H9 (cell line): ENCODE measurements around the gene ELMOD1. TPM values are rescaled to one million over a fixed set of nuclear protein-coding genes. Genes with fewer than 3 reads are reported as not detected.

Source experiments
- DNase-seq: peaks from one replicate; pipeline ENCODE4 v3.0.0-alpha.2; 2017
- H2AFZ ChIP-seq: one replicate; pipeline ENCODE4 v1.6.1; 2013; ENCODE audit warnings: mild to moderate bottlenecking, low read length, control low read depth, moderate library complexity
- H2AK5ac ChIP-seq: 2 replicates; pipeline ENCODE4 v1.6.1; 2013; ENCODE audit warnings: low read length, control low read depth, mixed read lengths; ENCODE audit not compliant: insufficient read length
- H2BK120ac ChIP-seq: one replicate; pipeline ENCODE4 v1.6.1; 2013; ENCODE audit warnings: low read depth, mild to moderate bottlenecking, low read length, control low read depth, inconsistent platforms; ENCODE audit not compliant: poor library complexity, severe bottlenecking
- H2BK12ac ChIP-seq: 2 replicates; pipeline ENCODE4 v1.6.1; 2013; ENCODE audit warnings: low read length, control low read depth, mixed read lengths, low read depth; ENCODE audit not compliant: insufficient read length
- H2BK15ac ChIP-seq: 2 replicates; pipeline ENCODE4 v1.6.1; 2013; ENCODE audit warnings: low read depth, low read length, control low read depth
- H2BK20ac ChIP-seq: one replicate; pipeline ENCODE4 v1.6.1; 2013; ENCODE audit warnings: low read depth, mild to moderate bottlenecking, low read length, control low read depth, inconsistent platforms; ENCODE audit not compliant: poor library complexity, severe bottlenecking
- H2BK5ac ChIP-seq: 2 replicates; pipeline ENCODE4 v1.6.1; 2013; ENCODE audit warnings: low read length, control low read depth, mixed read lengths; ENCODE audit not compliant: insufficient read length
- H3K14ac ChIP-seq: 2 replicates; pipeline ENCODE4 v1.6.1; 2013; ENCODE audit warnings: low read length, control low read depth; ENCODE audit not compliant: insufficient read depth
- H3K18ac ChIP-seq: 2 replicates; pipeline ENCODE4 v1.6.1; 2013; ENCODE audit warnings: low read depth, mild to moderate bottlenecking, mixed read lengths, low read length, control low read depth; ENCODE audit not compliant: insufficient read length
- H3K23ac ChIP-seq: 2 replicates; pipeline ENCODE4 v1.6.1; 2013; ENCODE audit warnings: low read length, control low read depth, mixed read lengths, low read depth; ENCODE audit not compliant: insufficient read length
- H3K23me2 ChIP-seq: 2 replicates; pipeline ENCODE4 v1.6.1; 2013; ENCODE audit warnings: low read depth, mild to moderate bottlenecking, mixed read lengths, low read length, control low read depth; ENCODE audit not compliant: insufficient read length, poor library complexity, severe bottlenecking
- H3K27ac ChIP-seq: 2 replicates; pipeline ENCODE4 v1.5.1; 2013; ENCODE audit warnings: low read length, control low read depth, mixed read lengths, low read depth; ENCODE audit not compliant: insufficient read length
- H3K27me3 ChIP-seq: 2 replicates; pipeline ENCODE4 v1.6.1; 2013; ENCODE audit warnings: low read length, control low read depth, inconsistent platforms; ENCODE audit not compliant: insufficient read depth
- H3K4ac ChIP-seq: 2 replicates; pipeline ENCODE4 v1.6.1; 2013; ENCODE audit warnings: low read depth, mild to moderate bottlenecking, control low read depth, inconsistent platforms, low read length, moderate library complexity
- H3K4me1 ChIP-seq: 2 replicates; pipeline ENCODE4 v1.6.1; 2013; ENCODE audit warnings: low read length, control low read depth, inconsistent platforms; ENCODE audit not compliant: insufficient read depth
- H3K4me2 ChIP-seq: 2 replicates; pipeline ENCODE4 v1.6.1; 2013; ENCODE audit warnings: low read length, control low read depth, mixed read lengths; ENCODE audit not compliant: insufficient read length, insufficient read depth
- H3K56ac ChIP-seq: 2 replicates; pipeline ENCODE4 v1.6.1; 2013; ENCODE audit warnings: low read depth, mild to moderate bottlenecking, mixed read lengths, low read length, control low read depth; ENCODE audit not compliant: insufficient read length
- H3K79me1 ChIP-seq: 2 replicates; pipeline ENCODE4 v1.6.1; 2013; ENCODE audit warnings: low read depth, mild to moderate bottlenecking, moderate library complexity, low read length, control low read depth, inconsistent platforms; ENCODE audit not compliant: insufficient read depth, poor library complexity, severe bottlenecking
- H3K79me2 ChIP-seq: 2 replicates; pipeline ENCODE4 v1.6.1; 2013; ENCODE audit warnings: low read length, control low read depth, inconsistent platforms; ENCODE audit not compliant: insufficient read depth
- H3K9ac ChIP-seq: 2 replicates; pipeline ENCODE4 v1.6.1; 2013; ENCODE audit warnings: low read length, control low read depth, mixed read lengths; ENCODE audit not compliant: insufficient read length; ENCODE audit errors: extremely low read depth
- H3K9me3 ChIP-seq: one replicate; pipeline ENCODE4 v1.6.1; 2013; ENCODE audit warnings: low read depth, low read length, inconsistent platforms; ENCODE audit not compliant: control insufficient read depth
- H3T11ph ChIP-seq: one replicate; pipeline ENCODE4 v1.6.1; 2013; ENCODE audit warnings: mild to moderate bottlenecking, low read length, control low read depth, inconsistent platforms
- H4K20me1 ChIP-seq: one replicate; pipeline ENCODE4 v1.6.1; 2013; ENCODE audit not compliant: control insufficient read depth, insufficient read length, insufficient read depth
- H4K5ac ChIP-seq: 2 replicates; pipeline ENCODE4 v1.6.1; 2013; ENCODE audit warnings: low read depth, mild to moderate bottlenecking, mixed read lengths, low read length, control low read depth; ENCODE audit not compliant: insufficient read length
- H4K8ac ChIP-seq: replicated peaks from 2 replicates; pipeline ENCODE4 v1.6.1; 2013; ENCODE audit warnings: low read length, control low read depth, mixed read lengths, low read depth; ENCODE audit not compliant: insufficient read length
- H4K91ac ChIP-seq: 2 replicates; pipeline ENCODE4 v1.6.1; 2013; ENCODE audit warnings: low read depth, mild to moderate bottlenecking, moderate library complexity, mixed read lengths, low read length, control low read depth; ENCODE audit not compliant: insufficient read length
- H3K27ac Mint-ChIP-seq, 3 experiments: 2 replicates in 2 of 3; 3 replicates in 1 of 3; pipeline ENCODE4 v1.8.0; 2020 to 2021; ENCODE audit warnings: mixed read lengths in 3 of 3, mild to moderate bottlenecking in 1 of 3, moderate library complexity in 1 of 3
- H3K27me3 Mint-ChIP-seq: 2 replicates; pipeline ENCODE4 v1.8.0; 2021; ENCODE audit warnings: low read depth, mild to moderate bottlenecking, moderate library complexity, mixed read lengths
- H3K36me3 Mint-ChIP-seq, 3 experiments: 2 replicates in 2 of 3; 3 replicates in 1 of 3; pipeline ENCODE4 v1.8.0; 2020 to 2021; ENCODE audit warnings: low read depth in 3 of 3, mixed read lengths in 3 of 3; ENCODE audit not compliant: insufficient read depth in 1 of 3
- H3K4me1 Mint-ChIP-seq, 2 experiments: 2 replicates each; pipeline ENCODE4 v1.8.0; 2020; ENCODE audit warnings: mixed read lengths in 2 of 2
- H3K4me3 Mint-ChIP-seq, 2 experiments: 2 replicates in 1 of 2; 3 replicates in 1 of 2; pipeline ENCODE4 v1.8.0; 2020 to 2021; ENCODE audit warnings: mild to moderate bottlenecking in 2 of 2, mixed read lengths in 2 of 2, moderate library complexity in 1 of 2
- H3K9me3 Mint-ChIP-seq, 2 experiments: 2 replicates in 1 of 2; 3 replicates in 1 of 2; pipeline ENCODE4 v1.8.0; 2020; ENCODE audit warnings: mild to moderate bottlenecking in 2 of 2, mixed read lengths in 2 of 2, moderate library complexity in 1 of 2
- WGBS: extraction: QIAGEN DNeasy Blood & Tissue Kit; methylation state at CpG from one replicate; pipeline ENCODE4 v1.1.7; 2013; ENCODE audit warnings: missing lambda C conversion rate, low lambda C conversion rate, mixed read lengths; ENCODE audit not compliant: insufficient read length; ENCODE audit errors: extremely low coverage; 5-methylcytosine and 5-hydroxymethylcytosine counted together
- total RNA-seq: library from RNA; stranded (reverse); gene quantifications from 2 replicates; pipeline ENCODE4 v1.2.1, GENCODE V29; 2021
- TF ChIP-seq, protein P1 (sequence below): fragments of 200-600 bp; sonication (generic); conservative IDR thresholded peaks from 3 replicates; pipeline ENCODE4 v1.8.0; 2021; ENCODE audit warnings: antibody characterized with exemption, mild to moderate bottlenecking

Gene ELMOD1
- total RNA-seq, 1 experiment from 2014 or later, result 0.61 TPM

DNA sequence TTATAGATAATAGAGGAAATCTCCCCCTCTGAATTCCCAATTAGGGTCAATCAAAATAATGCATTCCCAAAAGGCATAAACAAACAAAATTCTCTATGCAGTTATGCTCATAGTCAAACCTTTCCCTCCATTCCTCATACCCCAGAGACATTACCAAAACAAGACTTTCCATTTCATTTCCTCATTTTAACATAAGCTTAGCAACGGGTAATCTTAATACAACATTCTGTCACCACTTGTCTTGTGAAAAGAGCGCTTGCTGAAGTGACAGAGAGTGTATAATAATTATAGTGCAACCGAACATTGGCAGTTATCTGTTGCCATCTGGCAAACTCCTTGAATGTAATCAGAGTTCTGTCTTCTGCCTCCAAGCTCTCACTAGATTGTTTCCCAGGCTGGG, 122.1 kb downstream of the ELMOD1 start:
- DNase-seq, result no peak
- Histone ChIP-seq H3K18ac (no peak overlapping the region), H3K9me3 (no peaks in the 10 kb centered on the region), H3K14ac (no peak overlapping the region), H3K4me1 (no peaks in the 10 kb centered on the region), H3K4ac (no peak overlapping the region), H2BK12ac (no peak overlapping the region), H4K20me1 (no peaks in the 10 kb centered on the region), H4K8ac (no peak overlapping the region), H3K23ac (no peak overlapping the region), H4K91ac (no peak overlapping the region), H2BK120ac (no peak overlapping the region), H3K79me1 (no peaks in the 10 kb centered on the region), H2AK5ac (no peak overlapping the region), H3K27ac (no peak overlapping the region), H4K5ac (no peak overlapping the region), H3K9ac (no peak overlapping the region), H2BK5ac (no peak overlapping the region), H2BK20ac (no peak overlapping the region), H2AFZ (no peak overlapping the region), H3K27me3 (no peaks in the 10 kb centered on the region), H2BK15ac (no peak overlapping the region), H3K56ac (no peak overlapping the region), H3K23me2 (no peaks in the 10 kb centered on the region), H3T11ph (no peak overlapping the region), H3K79me2 (no peaks in the 10 kb centered on the region), H3K4me2 (no peak overlapping the region)
- peaks cover 11% of the 10 kb centered on the region for H3K27me3 Mint-ChIP-seq
- no peak overlapping the region for H3K4me3 Mint-ChIP-seq
- H3K4me1 Mint-ChIP-seq, result peaks cover 8 to 13% of the 10 kb centered on the region in 2 experiments
- TF ChIP-seq, protein P1, sequence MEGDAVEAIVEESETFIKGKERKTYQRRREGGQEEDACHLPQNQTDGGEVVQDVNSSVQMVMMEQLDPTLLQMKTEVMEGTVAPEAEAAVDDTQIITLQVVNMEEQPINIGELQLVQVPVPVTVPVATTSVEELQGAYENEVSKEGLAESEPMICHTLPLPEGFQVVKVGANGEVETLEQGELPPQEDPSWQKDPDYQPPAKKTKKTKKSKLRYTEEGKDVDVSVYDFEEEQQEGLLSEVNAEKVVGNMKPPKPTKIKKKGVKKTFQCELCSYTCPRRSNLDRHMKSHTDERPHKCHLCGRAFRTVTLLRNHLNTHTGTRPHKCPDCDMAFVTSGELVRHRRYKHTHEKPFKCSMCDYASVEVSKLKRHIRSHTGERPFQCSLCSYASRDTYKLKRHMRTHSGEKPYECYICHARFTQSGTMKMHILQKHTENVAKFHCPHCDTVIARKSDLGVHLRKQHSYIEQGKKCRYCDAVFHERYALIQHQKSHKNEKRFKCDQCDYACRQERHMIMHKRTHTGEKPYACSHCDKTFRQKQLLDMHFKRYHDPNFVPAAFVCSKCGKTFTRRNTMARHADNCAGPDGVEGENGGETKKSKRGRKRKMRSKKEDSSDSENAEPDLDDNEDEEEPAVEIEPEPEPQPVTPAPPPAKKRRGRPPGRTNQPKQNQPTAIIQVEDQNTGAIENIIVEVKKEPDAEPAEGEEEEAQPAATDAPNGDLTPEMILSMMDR, result no peak
- H3K27ac Mint-ChIP-seq, result no peak overlapping the region
- no peaks in the 10 kb centered on the region; a peak in 1 of 7 replicates for H3K36me3 Mint-ChIP-seq
- no CpG with 5 or more reads among the region's 3 CpGs for whole genome bisulfite sequencing
- H3K9me3 Mint-ChIP-seq, result peaks cover 0 to 4% of the 10 kb centered on the region in 2 experiments; a peak in 2 of 5 replicates

Other genes starting within 250 kb of the ELMOD1 start
- 16.6 and 18.4 TPM in 2 replicates for gene CWF19L2, start 133.3 kb upstream of the ELMOD1 start, total RNA-seq
- gene ALKBH8, start 25.4 kb upstream of the ELMOD1 start, total RNA-seq, result 12.7 and 15.7 TPM in 2 replicates
- not detected in 2 replicates for gene SLN, start 120.9 kb downstream of the ELMOD1 start, total RNA-seq